ENCODE measurements around the gene PITRM1. TPM values are rescaled to one million over a fixed set of nuclear protein-coding genes. Genes with fewer than 3 reads are reported as not detected.
A peak's percentile ranks its signal among the peaks of the same experiment; 100 is the strongest.
"Not testable (repeated sequence)": the region's sequence is repeated elsewhere in the genome, so short reads cannot be mapped to it uniquely, and the experiment has no call there.

The PITRM1 gene
- total RNA-seq, 1 experiment from 2014 or later = 47.5 TPM

DNA sequence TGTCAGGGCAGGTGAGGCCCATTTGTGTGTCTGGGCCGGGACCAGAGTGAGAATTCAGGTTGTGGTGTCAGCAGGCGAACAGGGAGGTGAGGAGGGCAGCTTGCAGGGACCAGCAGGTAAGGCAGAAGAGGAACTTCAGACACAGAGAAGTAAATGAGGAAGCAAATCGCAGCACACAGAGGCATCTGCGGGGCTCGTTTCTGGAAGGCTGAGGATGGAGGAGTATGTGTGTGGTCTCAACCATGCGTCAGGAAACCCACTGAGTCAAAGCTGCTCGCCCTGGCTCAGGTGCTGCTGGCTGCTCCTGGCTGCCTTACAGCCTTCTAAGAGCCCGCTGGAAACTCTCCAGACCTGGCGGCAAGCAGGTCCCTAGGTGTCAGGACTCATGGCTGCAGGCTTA lies 26.9 kb upstream of the PITRM1 start:
- DNase-seq (ENCODE audit: low spot score) = no peak

DNA sequence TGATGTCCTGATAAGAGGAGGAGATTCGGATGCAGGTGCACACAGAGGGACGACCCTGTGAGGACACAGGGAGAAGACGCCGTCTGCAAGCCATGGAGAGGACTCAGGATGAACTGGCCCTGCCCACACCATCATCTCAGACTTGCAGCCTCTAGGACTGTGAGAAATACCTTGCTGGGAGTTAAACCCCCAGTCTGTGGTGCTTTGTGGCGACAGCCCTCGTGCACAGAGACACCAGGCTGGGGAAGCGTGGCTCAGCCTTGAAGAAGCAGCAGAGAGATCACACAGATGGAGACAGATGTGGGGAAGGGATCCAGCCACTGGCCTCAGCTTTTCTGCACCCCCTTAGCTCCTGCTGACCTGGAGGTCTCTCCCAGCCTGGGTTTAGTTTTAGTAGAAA lies 26.3 kb upstream of the PITRM1 start:
- no peak for DNase-seq (ENCODE audit: low spot score)

DNA sequence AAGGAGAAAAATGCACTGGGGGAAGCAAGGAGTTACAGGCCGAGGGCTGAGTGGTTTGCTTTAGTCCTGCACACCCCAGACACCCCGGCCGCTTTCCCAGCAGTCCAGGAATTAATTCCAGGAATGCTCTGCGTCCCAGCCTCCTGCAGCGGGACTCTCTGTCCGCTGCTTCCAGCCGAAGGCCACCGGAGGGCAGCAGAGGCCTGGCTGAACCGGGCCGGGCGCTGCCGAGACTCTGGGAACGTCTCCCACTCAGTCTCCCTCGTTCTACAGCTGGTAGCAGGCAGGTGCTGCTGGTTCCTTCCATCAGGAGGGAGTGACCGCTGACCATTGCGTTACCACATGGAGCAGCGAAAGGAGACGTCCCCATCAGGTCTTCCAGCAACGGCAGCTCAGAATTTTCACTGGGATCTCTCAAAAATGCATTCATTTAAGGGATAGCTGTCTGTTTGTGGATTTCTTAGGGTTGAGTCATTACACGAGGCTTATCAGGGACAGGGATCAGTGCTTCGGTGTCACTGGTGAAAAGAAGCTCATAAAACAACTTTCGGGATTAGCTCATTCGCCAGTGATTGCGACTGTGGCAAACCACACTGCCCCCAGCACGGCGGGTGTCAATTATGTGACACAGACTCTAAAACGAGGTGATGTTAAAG lies 24.9 kb upstream of the PITRM1 start:
- DNase-seq (ENCODE audit: low spot score) = peak; percentile 74

DNA sequence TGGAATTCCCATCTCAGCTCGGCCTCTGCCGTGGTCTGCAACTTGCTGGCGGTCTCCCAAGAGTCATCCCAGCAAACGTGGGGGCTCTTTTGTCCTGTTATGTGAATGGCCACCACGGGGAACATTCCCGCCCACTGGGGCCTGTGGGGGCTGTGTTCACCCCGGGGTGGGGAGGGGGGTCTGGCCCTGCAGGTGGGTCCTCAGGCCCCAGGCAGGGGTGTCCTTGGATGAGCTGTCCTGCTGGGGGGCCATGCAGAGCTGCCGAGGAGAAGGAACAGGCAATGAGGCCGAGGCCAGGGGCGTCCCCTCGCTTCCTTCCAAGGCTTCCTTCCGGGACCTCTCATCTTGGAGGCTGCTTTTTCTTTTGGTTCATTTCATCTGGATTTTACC lies 24.4 kb upstream of the PITRM1 start:
- DNase-seq (ENCODE audit: low spot score) = no peak

DNA sequence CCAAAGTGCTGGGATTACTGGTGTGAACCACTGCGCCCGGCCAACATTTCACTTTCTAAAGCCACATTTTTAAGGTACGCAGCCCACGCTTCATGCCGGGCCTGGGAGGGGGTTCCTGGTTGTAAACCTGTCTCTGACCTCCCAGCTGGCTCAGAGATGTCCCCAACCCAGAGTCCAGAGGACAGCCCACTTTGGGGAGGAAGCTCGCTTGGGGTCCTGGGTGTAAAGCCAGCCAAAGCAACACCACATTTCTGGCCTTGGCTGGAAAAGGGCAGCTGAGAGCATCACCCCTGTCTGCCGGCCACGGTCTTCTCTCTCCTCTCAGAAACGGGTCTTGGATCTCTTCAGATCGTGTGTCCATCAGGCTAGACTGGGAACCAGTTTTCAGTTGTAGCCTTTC lies 23.9 kb upstream of the PITRM1 start:
- DNase-seq (ENCODE audit: low spot score) = no peak

DNA sequence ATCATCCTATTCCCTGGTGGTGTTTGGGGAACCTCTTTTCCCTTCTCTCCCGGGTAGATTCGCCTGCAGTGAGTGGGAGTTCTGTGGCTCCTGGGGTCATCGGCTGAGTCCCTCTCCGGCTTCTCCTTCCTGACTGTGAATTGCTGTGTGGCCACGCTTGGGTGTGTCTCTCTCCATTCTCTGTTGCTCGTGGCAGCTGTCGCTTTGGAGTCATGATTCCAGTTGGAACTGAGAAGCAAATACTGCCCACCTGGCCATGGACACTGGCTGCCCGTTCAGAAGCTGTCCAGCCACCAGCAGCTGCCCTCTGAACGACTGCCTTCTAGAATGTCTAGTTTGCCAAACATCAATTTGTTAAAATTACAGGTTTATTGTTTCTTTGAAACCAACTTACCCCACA lies 23.1 kb upstream of the PITRM1 start:
- no peak for DNase-seq (ENCODE audit: low spot score)

DNA sequence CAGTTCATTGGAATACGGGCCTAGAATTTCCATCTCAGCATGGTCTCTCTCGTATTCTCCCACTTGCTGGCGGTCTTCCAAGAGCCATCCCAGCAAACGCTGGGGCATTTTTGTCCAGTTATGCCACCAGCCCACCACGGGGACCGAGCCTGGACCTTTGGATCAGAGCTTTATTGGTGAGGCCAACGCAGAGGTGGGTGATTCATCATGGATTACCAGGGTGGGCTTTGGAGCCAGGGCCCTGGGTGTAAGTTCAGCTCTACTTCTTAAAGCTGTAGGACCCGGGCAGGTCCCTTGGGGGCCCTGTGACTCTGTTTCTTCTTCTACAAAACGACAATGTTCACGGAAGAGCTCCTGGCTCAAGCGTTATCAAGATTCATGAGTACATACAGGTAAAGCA lies 22.7 kb upstream of the PITRM1 start:
- DNase-seq (ENCODE audit: low spot score) = no peak

DNA sequence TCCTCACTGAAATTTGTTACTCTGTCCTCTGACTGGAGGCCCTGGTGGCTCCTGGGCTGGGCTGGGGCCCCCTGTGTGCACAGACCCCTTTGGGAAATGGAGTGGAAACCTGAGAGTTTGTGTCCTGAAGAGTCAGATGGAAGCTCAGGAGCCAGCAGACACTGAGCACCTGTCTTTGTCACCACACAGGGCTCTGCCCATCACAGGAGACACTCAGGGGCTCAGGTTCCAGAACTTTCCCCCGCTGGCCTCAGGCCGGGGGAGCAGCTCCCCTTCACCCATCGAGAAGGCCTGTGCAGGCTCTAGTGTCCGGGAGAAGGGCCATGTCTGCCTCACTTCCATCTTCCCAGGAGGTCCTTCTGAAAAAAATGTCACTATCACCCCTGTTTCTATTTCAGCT lies 22.3 kb upstream of the PITRM1 start:
- no peak for DNase-seq (ENCODE audit: low spot score)

DNA sequence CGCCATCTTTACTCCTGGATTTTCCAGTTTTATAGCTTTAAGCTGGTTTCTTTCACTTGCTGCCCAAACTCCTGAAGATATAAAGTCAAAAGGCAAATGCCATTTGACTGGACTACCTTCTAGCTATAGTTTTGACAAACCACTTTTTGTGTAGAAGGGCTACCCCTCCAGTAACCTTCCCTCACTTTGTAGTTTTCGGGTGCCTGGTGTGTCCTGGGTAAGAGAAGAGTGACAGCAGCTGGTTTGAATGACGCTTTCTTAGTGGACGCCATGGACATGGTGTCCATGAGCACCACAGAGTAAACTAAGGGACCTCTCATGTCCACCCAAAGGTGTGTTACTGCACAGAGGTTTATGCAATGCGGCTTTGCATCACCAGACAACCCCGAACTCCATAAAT lies 21.2 kb upstream of the PITRM1 start:
- DNase-seq (ENCODE audit: low spot score) = no peak

DNA sequence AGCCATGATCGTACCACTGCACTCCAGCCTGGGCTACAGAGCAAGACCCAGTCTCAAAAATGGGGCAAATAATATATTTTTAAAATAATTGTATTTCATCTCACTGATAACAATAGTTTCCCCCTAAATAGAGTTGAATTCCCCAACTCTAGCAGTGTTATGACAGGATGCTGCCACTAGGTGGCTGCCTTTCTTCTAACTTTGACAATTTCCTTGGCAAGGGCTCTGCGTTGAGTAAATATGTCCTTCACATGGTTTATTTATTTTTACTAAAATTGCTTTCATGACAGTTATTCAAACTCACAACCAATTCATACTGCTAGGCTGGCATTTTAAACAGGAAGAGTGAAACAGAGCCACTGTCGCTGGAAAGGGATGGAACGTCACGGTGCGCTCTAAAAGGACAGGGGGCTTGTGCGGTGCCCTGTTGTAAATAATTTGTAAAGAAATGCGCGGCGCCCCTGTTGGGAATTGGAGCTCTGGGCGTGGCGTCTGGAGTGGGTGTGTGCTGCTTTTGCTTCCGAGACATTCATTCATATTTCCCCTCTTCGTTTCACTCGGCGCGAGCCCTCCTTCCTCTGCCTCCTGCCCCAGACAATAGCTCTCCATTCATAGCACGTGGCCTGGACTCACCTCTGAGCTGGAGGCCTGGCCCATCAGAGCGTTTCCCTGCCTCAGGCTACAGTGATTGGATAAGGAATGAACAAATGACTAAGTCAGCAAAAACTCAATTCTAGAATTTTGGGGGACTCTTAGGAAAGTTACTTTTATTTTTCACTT lies 20.5 kb upstream of the PITRM1 start:
- DNase-seq (ENCODE audit: low spot score) = peak; percentile 43

DNA sequence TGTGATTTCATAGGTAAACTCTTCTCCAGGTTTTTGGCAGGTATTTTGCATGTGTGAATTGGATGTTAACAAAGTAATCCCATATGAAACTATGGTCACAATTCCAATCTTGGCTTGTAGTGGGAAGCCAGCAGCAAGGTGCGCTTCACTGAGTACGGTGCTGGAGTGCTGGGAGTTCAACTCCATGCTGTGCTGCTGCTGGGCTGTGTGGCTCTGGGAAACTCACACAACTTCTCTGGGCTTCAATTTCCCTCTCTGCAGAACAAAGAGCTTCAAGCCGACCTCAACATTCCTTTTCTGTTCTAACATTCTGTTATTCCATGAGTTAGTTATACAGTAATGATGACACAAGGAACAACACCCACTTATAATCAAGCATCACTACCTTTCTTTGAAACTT lies 18.2 kb upstream of the PITRM1 start:
- DNase-seq (ENCODE audit: low spot score) = no peak

DNA sequence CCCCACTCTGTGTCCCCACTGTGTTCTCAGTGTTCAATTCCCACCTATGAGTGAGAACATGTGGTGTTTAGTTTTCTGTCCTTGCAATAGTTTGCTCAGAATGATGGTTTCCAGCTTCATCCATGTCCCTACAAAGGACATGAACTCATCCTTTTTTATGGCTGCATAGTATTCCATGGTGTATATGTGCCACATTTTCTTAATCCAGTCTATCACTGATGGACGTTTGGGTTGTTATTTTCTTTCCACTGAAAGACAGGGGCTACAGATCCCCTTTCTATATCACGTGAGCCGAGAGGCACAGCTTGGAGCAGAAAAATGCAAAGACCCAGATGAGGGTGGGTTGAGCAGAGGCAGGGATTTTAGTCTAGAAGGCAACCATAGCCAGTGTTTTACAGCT lies 14.6 kb upstream of the PITRM1 start:
- DNase-seq (ENCODE audit: low spot score) = not testable (repeated sequence)

DNA sequence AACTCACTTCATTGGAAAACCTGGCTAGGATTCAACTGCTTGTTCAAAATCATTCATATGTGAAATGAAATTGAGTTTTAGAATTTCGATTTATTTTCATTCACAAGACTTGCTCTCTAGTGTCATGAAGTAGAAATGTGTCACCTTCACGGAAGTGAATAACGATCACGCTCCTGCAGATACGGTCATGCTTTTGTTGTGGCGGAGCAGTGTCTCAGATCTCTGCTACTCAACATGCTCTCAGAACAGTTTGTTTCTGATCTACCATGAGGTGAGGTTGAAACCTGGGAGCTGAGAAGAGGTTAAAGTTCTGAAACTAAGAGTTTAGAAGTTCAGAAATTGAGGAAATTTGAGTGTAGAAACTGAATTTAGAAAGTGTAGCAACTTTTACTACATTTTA lies 13.8 kb upstream of the PITRM1 start:
- no peak for DNase-seq (ENCODE audit: low spot score)

DNA sequence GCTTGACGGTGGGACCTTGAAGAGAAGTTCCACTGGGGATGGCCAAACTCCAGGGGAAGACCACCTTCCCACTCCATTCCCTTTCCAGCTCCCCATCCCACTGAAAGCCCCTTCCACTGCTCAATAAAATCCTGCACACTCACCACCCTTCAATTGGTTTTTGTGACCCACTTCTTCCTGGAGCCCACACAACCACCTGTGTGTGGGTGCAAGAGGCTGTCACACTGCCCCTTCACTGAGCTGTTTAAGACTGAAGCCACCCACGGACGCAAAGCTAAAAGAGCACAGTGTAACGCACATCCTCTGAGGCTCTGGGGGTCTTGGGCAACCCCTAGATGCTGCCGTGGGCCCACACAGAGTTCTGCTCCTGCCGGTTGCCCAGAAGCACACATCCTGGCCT lies 12.8 kb upstream of the PITRM1 start:
- DNase-seq (ENCODE audit: low spot score) = no peak

DNA sequence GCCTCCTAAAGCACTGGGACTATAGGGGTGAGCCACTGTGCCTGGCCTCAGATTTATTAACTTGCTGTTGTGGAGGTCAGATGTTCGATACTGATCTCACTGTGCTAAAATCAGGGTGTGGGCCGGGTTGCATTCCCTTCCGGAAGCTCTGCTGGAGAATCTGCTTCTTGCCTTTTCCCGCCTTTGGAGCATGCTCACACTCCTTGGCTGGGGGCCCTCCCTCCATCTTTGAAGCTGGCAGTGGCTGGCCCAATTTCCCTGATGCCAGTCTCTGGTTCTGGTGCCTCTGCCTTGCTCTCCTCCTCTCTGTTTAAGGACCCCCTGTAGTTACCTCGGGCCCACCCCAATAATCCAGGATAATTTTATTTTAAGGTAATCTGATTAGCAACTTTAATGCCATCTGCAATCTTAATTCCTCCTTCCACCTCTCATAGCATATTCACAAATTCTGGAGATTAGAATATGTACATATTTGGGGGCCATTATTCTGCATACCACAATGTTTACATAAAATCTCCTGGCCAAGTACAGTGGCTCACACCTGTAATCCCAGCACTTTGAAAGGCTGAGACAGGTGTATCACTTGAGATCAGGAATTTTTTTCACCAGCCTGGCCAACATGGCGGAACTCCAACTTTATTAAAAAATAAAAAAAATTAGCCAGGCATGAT lies 7.9 kb upstream of the PITRM1 start:
- no peak for DNase-seq (ENCODE audit: low spot score)

DNA sequence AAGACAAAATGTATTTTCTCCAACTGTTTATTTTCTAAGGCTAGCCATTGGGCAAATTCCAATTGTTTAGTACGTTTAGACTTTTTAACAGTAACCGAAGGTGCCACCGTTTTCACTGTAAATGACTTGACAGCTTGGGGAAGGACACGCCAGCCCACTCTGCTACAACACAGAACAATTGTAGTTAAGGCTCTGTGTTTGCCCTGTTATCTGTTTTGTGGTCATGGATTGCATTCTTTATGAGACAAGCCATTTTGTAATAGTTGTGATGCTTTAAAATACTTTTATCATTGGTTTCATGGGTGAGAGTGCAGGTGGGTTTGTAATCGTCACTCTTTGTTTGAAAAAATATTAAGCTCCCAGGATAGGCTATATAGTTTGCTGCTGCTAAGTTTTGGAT lies 6.6 kb upstream of the PITRM1 start:
- no peak for DNase-seq (ENCODE audit: low spot score)

DNA sequence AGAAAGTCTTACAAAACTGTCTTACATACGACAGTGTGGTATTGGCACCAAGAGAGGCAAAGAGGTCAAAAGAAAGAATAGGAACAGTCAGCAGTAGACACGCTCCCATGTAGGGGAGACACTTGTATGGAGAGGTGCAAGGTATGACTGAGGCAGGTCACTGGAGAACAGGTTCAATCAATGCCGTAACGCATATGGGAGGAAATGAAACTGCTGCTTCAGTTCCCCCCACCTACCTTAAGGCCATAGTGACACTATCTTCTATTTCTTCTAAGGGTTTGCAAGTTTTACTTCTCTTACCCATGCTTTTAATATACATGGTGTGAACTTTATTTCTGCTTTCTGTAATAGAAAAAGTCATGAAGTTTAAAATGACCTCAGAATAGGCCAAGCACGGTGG lies 5.5 kb upstream of the PITRM1 start:
- no peak for DNase-seq (ENCODE audit: low spot score)

DNA sequence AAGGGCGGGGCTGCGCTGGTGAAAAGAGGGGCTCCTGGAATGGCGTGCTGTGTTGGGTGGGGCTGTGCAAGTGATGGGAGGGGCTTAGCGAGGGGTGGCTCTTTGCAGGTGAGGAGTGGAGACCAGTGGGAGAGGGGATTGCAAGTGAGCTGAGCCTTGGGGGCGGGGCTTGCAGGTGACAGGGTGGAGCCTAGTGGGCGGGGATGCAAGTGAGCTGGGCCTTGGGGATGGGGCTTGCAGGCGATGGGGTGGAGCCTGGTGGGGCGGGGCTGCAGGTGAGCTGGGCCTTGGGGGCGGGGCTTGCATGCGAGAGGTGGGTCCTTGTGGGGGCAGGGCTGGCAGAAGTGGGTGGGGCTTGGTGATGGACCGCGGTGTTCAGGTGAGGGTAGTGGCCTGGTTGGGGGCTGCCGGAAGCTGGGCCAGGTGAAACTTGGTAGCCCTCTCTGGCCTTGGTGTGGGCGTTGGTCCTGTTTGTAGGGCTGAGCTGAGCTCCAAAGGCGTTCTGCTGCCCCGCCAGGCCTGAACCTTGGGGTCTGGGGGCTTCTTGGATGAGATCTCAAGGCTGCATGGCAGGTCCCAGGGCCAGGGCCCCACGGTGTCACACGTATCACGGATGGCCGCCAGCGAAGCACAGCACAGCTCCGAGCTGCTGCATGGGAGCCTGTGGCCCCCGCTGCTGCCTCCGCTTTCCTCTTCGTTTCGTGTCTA lies 743 bp upstream of the PITRM1 start:
- no peak for DNase-seq (ENCODE audit: low spot score)

DNA sequence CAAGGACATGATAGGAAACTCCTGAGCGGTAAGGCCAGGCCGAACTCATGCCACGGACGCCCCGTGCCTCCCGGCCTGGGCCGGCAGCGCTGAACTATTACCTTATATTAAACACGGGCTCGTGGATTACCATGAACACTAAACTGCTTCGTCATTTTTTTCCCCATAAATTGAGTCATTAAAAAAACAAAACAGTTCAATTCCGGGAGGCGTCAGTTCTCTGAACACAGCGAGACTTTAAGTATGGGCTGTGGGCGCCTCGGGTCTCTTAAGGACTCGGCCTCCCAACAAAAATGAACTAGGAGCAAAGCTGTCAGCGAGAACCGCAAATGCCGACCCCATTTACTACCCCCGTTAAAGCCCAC lies 519 bp downstream of the PITRM1 start:
- no peak for DNase-seq (ENCODE audit: low spot score)

DNA sequence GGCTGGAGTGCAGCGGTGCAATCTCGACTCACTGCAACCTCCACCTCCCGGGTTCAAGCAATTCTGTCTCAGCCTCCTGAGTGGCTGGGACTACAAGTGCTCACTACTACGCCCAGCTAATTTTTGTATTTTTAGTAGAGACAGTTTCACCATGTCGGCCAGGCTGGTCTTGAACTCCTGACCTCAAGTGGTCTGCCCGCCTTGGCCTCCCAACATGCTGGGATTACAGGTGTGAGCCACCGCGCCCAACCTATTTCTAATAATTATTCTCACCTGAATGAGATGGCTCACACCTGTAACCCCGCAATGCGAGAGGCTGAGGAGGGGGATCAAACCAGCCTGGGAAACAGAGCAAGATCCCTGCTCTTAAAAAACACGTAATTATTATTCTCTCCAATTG lies 1.1 kb downstream of the PITRM1 start:
- not testable (repeated sequence) for DNase-seq (ENCODE audit: low spot score)

DNA sequence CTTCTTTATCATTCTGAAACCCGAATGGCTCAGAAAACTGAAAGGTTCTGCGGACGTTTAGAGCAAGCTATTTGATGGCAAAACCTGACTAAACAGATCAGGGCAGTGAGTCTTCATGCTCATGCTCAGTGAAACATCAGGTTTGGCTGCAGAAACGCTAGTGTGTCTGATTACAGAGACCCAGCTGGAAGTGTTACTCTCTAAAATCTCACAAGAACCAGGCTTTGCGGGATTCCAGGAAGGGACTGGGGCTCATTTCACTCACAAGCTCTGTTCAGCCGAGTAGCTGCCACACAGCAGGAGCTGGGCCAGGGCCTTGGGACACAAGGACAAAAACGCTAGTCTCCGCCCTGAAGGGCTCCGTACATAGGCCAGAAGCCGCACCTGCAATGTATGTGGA lies 2.9 kb downstream of the PITRM1 start:
- DNase-seq (ENCODE audit: low spot score) = no peak

DNA sequence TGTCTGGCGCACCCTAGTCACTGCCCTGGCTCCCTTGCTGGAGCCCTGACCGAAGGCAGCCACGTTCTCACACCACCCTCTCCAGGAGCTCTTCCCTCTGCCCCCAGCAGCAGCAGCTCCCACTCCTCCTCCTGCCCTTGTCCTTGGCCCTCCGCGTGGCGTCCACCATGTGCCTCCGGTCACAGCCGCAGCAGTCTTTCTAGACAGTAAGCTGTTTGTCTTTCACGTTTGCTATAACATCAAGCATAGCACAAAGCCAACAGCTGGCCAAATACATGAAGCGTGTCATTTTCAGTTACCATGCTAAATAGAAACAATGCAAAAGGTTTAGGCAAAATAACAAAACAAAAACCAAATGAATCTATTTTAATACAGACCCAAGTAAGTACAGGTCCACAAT lies 3.3 kb downstream of the PITRM1 start:
- DNase-seq (ENCODE audit: low spot score) = no peak

Measured in H4 (cell line).